Activated CD4-positive, alpha-beta T cell treated with anti-CD3 and anti-CD28 coated beads, Interleukin-2, amount 10 ng/mL, durations not matched to agents 24 days and 14 days (primary cell): ENCODE measurements around the gene BNC2. TPM values are rescaled to one million over a fixed set of nuclear protein-coding genes. Genes with fewer than 3 reads are reported as not detected.
"Not testable (repeated sequence)": the region's sequence is repeated elsewhere in the genome, so short reads cannot be mapped to it uniquely, and the experiment has no call there.

Experiments
- DNase-seq: peaks from one replicate; pipeline ENCODE4 v3.0.0; 2022
- H3K27ac Mint-ChIP-seq: one replicate; pipeline ENCODE4 v1.8.0; 2022; ENCODE audit warnings: mild to moderate bottlenecking, mixed read lengths
- H3K27me3 Mint-ChIP-seq: one replicate; pipeline ENCODE4 v1.8.0; 2022; ENCODE audit warnings: mixed read lengths
- H3K36me3 Mint-ChIP-seq: one replicate; pipeline ENCODE4 v1.8.0; 2022; ENCODE audit warnings: low read depth, mild to moderate bottlenecking, mixed read lengths
- H3K4me1 Mint-ChIP-seq: one replicate; pipeline ENCODE4 v1.8.0; 2021; ENCODE audit warnings: mixed read lengths
- H3K4me3 Mint-ChIP-seq: one replicate; pipeline ENCODE4 v1.8.0; 2022; ENCODE audit warnings: mild to moderate bottlenecking, moderate library complexity, mixed read lengths
- H3K9me3 Mint-ChIP-seq: one replicate; pipeline ENCODE4 v1.8.0; 2021; ENCODE audit warnings: mixed read lengths
- intact Hi-C: fragments of 100-400 bp; cut with micrococcal nuclease; formaldehyde crosslinking; loops from one replicate; pipeline ENCODE4 v1.15.1; 2023
- total RNA-seq: library from RNA; stranded (reverse); gene quantifications from 2 replicates; pipeline ENCODE4 v1.2.3, GENCODE V29; 2022

Gene BNC2
- not detected in 2 replicates for total RNA-seq

GRCh38 chr9:16870596-16871335 lies at the start of gene BNC2:
BNC2 (minus strand) TSS chr9:16870670; CDS start chr9:16870648, 22 bp downstream.
- DNase-seq = no peak
- intact Hi-C loops = no loop called here
- Mint-ChIP-seq H3K9me3 (no peaks in the 10 kb centered on the region), H3K4me1 (peaks cover 2% of the 10 kb centered on the region), H3K27me3 (peaks cover 37% of the 10 kb centered on the region), H3K4me3 (peak within 1 kb of the TSS; percentile 57), H3K27ac (no peak within 1 kb of the TSS), H3K36me3 (peaks cover 1% of the 10 kb centered on the region)

- no peaks in the 10 kb centered on the region for H3K27me3 Mint-ChIP-seq
- intact Hi-C loops = no loop called here
- no peaks in the 10 kb centered on the region for H3K4me1 Mint-ChIP-seq
- H3K27ac Mint-ChIP-seq = no peak overlapping the region
- DNase-seq = no peak
- no peaks in the 10 kb centered on the region for H3K36me3 Mint-ChIP-seq
- H3K9me3 Mint-ChIP-seq = peaks cover 17% of the 10 kb centered on the region
- H3K4me3 Mint-ChIP-seq = no peak overlapping the region
Measured at GRCh38 chr9:16918920-16919319, 48.5 kb upstream of the BNC2 start.

- DNase-seq = no peak
- peaks cover 14% of the 10 kb centered on the region for H3K9me3 Mint-ChIP-seq
- intact Hi-C loops = no loop called here
- H3K36me3 Mint-ChIP-seq = no peaks in the 10 kb centered on the region
- no peaks in the 10 kb centered on the region for H3K27me3 Mint-ChIP-seq
- H3K27ac Mint-ChIP-seq = no peak overlapping the region
- H3K4me1 Mint-ChIP-seq = no peaks in the 10 kb centered on the region
- no peak overlapping the region for H3K4me3 Mint-ChIP-seq
Measured at GRCh38 chr9:16915126-16915831, 44.8 kb upstream of the BNC2 start.

- peaks cover 6% of the 10 kb centered on the region for H3K9me3 Mint-ChIP-seq
- DNase-seq = no peak
- H3K4me3 Mint-ChIP-seq = no peak overlapping the region
- intact Hi-C loops = no loop called here
- no peak overlapping the region for H3K27ac Mint-ChIP-seq
- no peaks in the 10 kb centered on the region for H3K36me3 Mint-ChIP-seq
- no peaks in the 10 kb centered on the region for H3K27me3 Mint-ChIP-seq
- no peaks in the 10 kb centered on the region for H3K4me1 Mint-ChIP-seq
Measured at GRCh38 chr9:16912197-16912596, 41.7 kb upstream of the BNC2 start.

GRCh38 chr9:16908206-16908605 lies 37.7 kb upstream of the BNC2 start:
- H3K4me1 Mint-ChIP-seq, H3K27ac Mint-ChIP-seq, DNase-seq, H3K36me3 Mint-ChIP-seq, intact Hi-C loops, H3K9me3 Mint-ChIP-seq, H3K4me3 Mint-ChIP-seq, H3K27me3 Mint-ChIP-seq: not testable (repeated sequence)

GRCh38 chr9:16904655-16905054 lies 34.2 kb upstream of the BNC2 start:
- Mint-ChIP-seq H3K9me3 (peaks cover 3% of the 10 kb centered on the region), H3K27me3 (no peaks in the 10 kb centered on the region), H3K36me3 (no peaks in the 10 kb centered on the region), H3K27ac (no peak overlapping the region), H3K4me3 (no peak overlapping the region), H3K4me1 (no peaks in the 10 kb centered on the region)
- intact Hi-C loops = no loop called here
- DNase-seq = no peak

- Mint-ChIP-seq H3K27ac (no peak overlapping the region), H3K27me3 (no peaks in the 10 kb centered on the region), H3K4me3 (no peak overlapping the region), H3K36me3 (no peaks in the 10 kb centered on the region), H3K4me1 (no peaks in the 10 kb centered on the region), H3K9me3 (peaks cover 3% of the 10 kb centered on the region)
- no peak for DNase-seq
- intact Hi-C loops = no loop called here
Measured at GRCh38 chr9:16901590-16901989, 31.1 kb upstream of the BNC2 start.

GRCh38 chr9:16899606-16900005 lies 29.1 kb upstream of the BNC2 start:
- no peaks in the 10 kb centered on the region for H3K36me3 Mint-ChIP-seq
- intact Hi-C loops = no loop called here
- no peaks in the 10 kb centered on the region for H3K4me1 Mint-ChIP-seq
- H3K9me3 Mint-ChIP-seq = peaks cover 8% of the 10 kb centered on the region
- H3K27ac Mint-ChIP-seq = no peak overlapping the region
- no peaks in the 10 kb centered on the region for H3K27me3 Mint-ChIP-seq
- no peak for DNase-seq
- no peak overlapping the region for H3K4me3 Mint-ChIP-seq

- Mint-ChIP-seq H3K4me1 (no peaks in the 10 kb centered on the region), H3K27me3 (no peaks in the 10 kb centered on the region), H3K9me3 (peaks cover 8% of the 10 kb centered on the region), H3K4me3 (no peak overlapping the region), H3K27ac (no peak overlapping the region), H3K36me3 (no peaks in the 10 kb centered on the region)
- no peak for DNase-seq
- intact Hi-C loops = no loop called here
Measured at GRCh38 chr9:16898464-16898863, 28.0 kb upstream of the BNC2 start.

- DNase-seq = no peak
- Mint-ChIP-seq H3K4me3 (no peak overlapping the region), H3K27ac (no peak overlapping the region), H3K4me1 (no peaks in the 10 kb centered on the region), H3K27me3 (no peaks in the 10 kb centered on the region), H3K9me3 (no peaks in the 10 kb centered on the region), H3K36me3 (no peaks in the 10 kb centered on the region)
- intact Hi-C loops = no loop called here
Measured at GRCh38 chr9:16888594-16888993, 18.1 kb upstream of the BNC2 start.

- no peak overlapping the region for H3K27ac Mint-ChIP-seq
- H3K27me3 Mint-ChIP-seq = no peaks in the 10 kb centered on the region
- no peak for DNase-seq
Measured at GRCh38 chr9:16885931-16886330, 15.5 kb upstream of the BNC2 start.

GRCh38 chr9:16884952-16885513 lies 14.6 kb upstream of the BNC2 start:
- H3K4me1 Mint-ChIP-seq = no peaks in the 10 kb centered on the region
- H3K27me3 Mint-ChIP-seq = no peaks in the 10 kb centered on the region
- no peaks in the 10 kb centered on the region for H3K36me3 Mint-ChIP-seq

More at GRCh38 chr9:16885931-16886330, 15.5 kb upstream of the BNC2 start:
- Mint-ChIP-seq H3K4me1 (no peaks in the 10 kb centered on the region), H3K4me3 (no peak overlapping the region), H3K9me3 (peaks cover 9% of the 10 kb centered on the region), H3K36me3 (no peaks in the 10 kb centered on the region)
- intact Hi-C loops = no loop called here

GRCh38 chr9:16884373-16884772 lies 13.9 kb upstream of the BNC2 start:
- Mint-ChIP-seq H3K4me1 (no peaks in the 10 kb centered on the region), H3K27ac (no peak overlapping the region), H3K36me3 (no peaks in the 10 kb centered on the region), H3K27me3 (no peaks in the 10 kb centered on the region), H3K4me3 (no peak overlapping the region), H3K9me3 (peaks cover 13% of the 10 kb centered on the region)
- no peak for DNase-seq
- intact Hi-C loops = no loop called here

More at GRCh38 chr9:16884952-16885513, 14.6 kb upstream of the BNC2 start:
- H3K9me3 Mint-ChIP-seq = peaks cover 13% of the 10 kb centered on the region
- no peak overlapping the region for H3K4me3 Mint-ChIP-seq
- H3K27ac Mint-ChIP-seq = no peak overlapping the region
- DNase-seq = no peak
- intact Hi-C loops = no loop called here

- intact Hi-C loops = no loop called here
- no peaks in the 10 kb centered on the region for H3K27me3 Mint-ChIP-seq
- H3K36me3 Mint-ChIP-seq = no peaks in the 10 kb centered on the region
- H3K27ac Mint-ChIP-seq = no peak overlapping the region
- peaks cover 13% of the 10 kb centered on the region for H3K9me3 Mint-ChIP-seq
- no peaks in the 10 kb centered on the region for H3K4me1 Mint-ChIP-seq
- no peak overlapping the region for H3K4me3 Mint-ChIP-seq
- DNase-seq = no peak
Measured at GRCh38 chr9:16883586-16883985, 13.1 kb upstream of the BNC2 start.
